HG02588 (cell line): ENCODE results near the gene BTN1A1.
A peak's percentile ranks its signal among the peaks of the same experiment; 100 is the strongest.
"Not testable (repeated sequence)": the region's sequence is repeated elsewhere in the genome, so short reads cannot be mapped to it uniquely, and the experiment has no call there.

Experiments
- ATAC-seq: cut with Tn5 transposase; IDR thresholded peaks from one replicate; pipeline ENCODE4 v1.9.1; 2021; ENCODE audit warnings: mild to moderate bottlenecking, moderate library complexity; ENCODE audit not compliant: unreplicated experiment

BTN1A1 gene

GRCh38 chr6:26500102-26500501 is at the start of gene BTN1A1:
TSS of gene BTN1A1 (plus strand) at chr6:26500303. CDS start at chr6:26501287, 984 bp downstream.
- ATAC-seq = no peak

GRCh38 chr6:26452631-26453235 is 47.4 kb upstream of the BTN1A1 start:
- ATAC-seq = no peak

GRCh38 chr6:26454631-26455030 is 45.5 kb upstream of the BTN1A1 start:
- no peak for ATAC-seq

- no peak for ATAC-seq
These were observed 44.6 kb upstream of the BTN1A1 start for GRCh38 chr6:26455357-26455970.

GRCh38 chr6:26457264-26457805 is 42.8 kb upstream of the BTN1A1 start:
- ATAC-seq = peak; percentile 19

GRCh38 chr6:26457806-26458688 is 42.1 kb upstream of the BTN1A1 start, which contains the start of gene BTN2A1:
TSS of gene BTN2A1 (plus strand) at chr6:26457955. CDS start at chr6:26458637, 682 bp downstream.
- ATAC-seq = peak; percentile 96

- no peak for ATAC-seq
These were observed 40.9 kb upstream of the BTN1A1 start for GRCh38 chr6:26459023-26459810.

- ATAC-seq = not testable (repeated sequence)
These were observed 38.8 kb upstream of the BTN1A1 start for GRCh38 chr6:26461353-26461752.

- no peak for ATAC-seq
These were observed 36.1 kb upstream of the BTN1A1 start for GRCh38 chr6:26464014-26464413.

- no peak for ATAC-seq
These were observed 35.5 kb upstream of the BTN1A1 start for GRCh38 chr6:26464416-26465131.

- ATAC-seq = no peak
These were observed 34.3 kb upstream of the BTN1A1 start for GRCh38 chr6:26465776-26466175.

GRCh38 chr6:26468829-26469228 is 31.3 kb upstream of the BTN1A1 start:
- ATAC-seq = no peak

- ATAC-seq = no peak
These were observed 29.5 kb upstream of the BTN1A1 start for GRCh38 chr6:26470643-26471042.

GRCh38 chr6:26471970-26472369 is 28.1 kb upstream of the BTN1A1 start:
- no peak for ATAC-seq

GRCh38 chr6:26472549-26473290 is 27.4 kb upstream of the BTN1A1 start:
- ATAC-seq = no peak

- ATAC-seq = no peak
These were observed 26.7 kb upstream of the BTN1A1 start for GRCh38 chr6:26473429-26473757.

GRCh38 chr6:26473758-26474438 is 26.2 kb upstream of the BTN1A1 start:
- peak; percentile 91 for ATAC-seq

- no peak for ATAC-seq
These were observed 25.6 kb upstream of the BTN1A1 start for GRCh38 chr6:26474439-26474881.
